K562 (cell line): ENCODE measurements around the gene EMP2. TPM values are rescaled to one million over a fixed set of nuclear protein-coding genes. Genes with fewer than 3 reads are reported as not detected.

ENCODE experiments used
- ATAC-seq: fragments of 200-7000 bp; cut with Tn5 transposase; 3 replicates; pipeline ENCODE4 v1.9.1; 2020; ENCODE audit warnings: moderate library complexity
- BruUV-seq: library from RNA; stranded (reverse); fragments of 400-500 nt; replicated peaks from 2 replicates; lab custom pipeline; 2021; lab: Mats Ljungman, UMichigan
- CTCF ChIA-PET: fragments of 300-600 bp; formaldehyde crosslinking; extraction: SDS; loops from one replicate; lab custom pipeline; 2021; ENCODE audit warnings: low intra/inter-chr PET ratio; lab: Yijun Ruan, JAX
- POLR2A ChIA-PET: fragments of 300-600, 350-650 bp; sonication (Branson Sonifier 250); formaldehyde crosslinking; extraction: SDS; loops from one replicate; lab custom pipeline; 2021; ENCODE audit warnings: antibody characterized with exemption, inconsistent platforms; lab: Yijun Ruan, JAX
- DNase-seq, 4 experiments: peaks; one replicate each; pipeline versions ENCODE4 v3.0.0 to v3.0.0-alpha.2; 2011 to 2018; ENCODE audit warnings: low spot score in 3 of 4, mixed read lengths in 3 of 4; ENCODE audit errors: extremely low read depth in 1 of 4
- FAIRE-seq: peaks from 2 replicates; lab custom pipeline; 2011; peaks lifted over from hg19 to GRCh38; lab: Jason Lieb, UNC
- H2AFZ ChIP-seq: 2 replicates; pipeline ENCODE4 v1.6.0; 2011; ENCODE audit warnings: low read depth, low read length, control low read depth, inconsistent platforms
- H3K27ac ChIP-seq: fragments of 200-600 bp; 3 replicates; pipeline ENCODE4 v1.8.0; 2011; ENCODE audit warnings: low read depth, mild to moderate bottlenecking, control low read depth, inconsistent platforms, low read length, moderate library complexity, mixed read lengths; ENCODE audit errors: extremely low read depth
- H3K27me3 ChIP-seq, 2 experiments: fragments of 300-600 bp in 1 of 2; 2 replicates in 1 of 2; 3 replicates in 1 of 2; pipeline versions ENCODE4 v1.6.0 to v1.8.0; 2011; ENCODE audit warnings: inconsistent platforms in 2 of 2, low read length in 2 of 2, mild to moderate bottlenecking in 1 of 2, mixed read lengths in 1 of 2, moderate library complexity in 1 of 2; ENCODE audit not compliant: control insufficient read depth in 2 of 2, insufficient read depth in 2 of 2
- H3K36me3 ChIP-seq: fragments of 300-600 bp; 3 replicates; pipeline ENCODE4 v1.8.0; 2011; ENCODE audit warnings: mild to moderate bottlenecking, low read length, inconsistent platforms; ENCODE audit not compliant: control insufficient read depth, insufficient read depth
- H3K4me1 ChIP-seq, 2 experiments: fragments of 200-600 bp in 1 of 2; replicated peaks in 1 of 2; 2 replicates in 1 of 2; 3 replicates in 1 of 2; pipeline versions ENCODE4 v1.5.1 to v1.8.0; 2011; ENCODE audit warnings: inconsistent platforms in 2 of 2, low read length in 2 of 2, mild to moderate bottlenecking in 1 of 2, mixed read lengths in 1 of 2, moderate library complexity in 1 of 2; ENCODE audit not compliant: control insufficient read depth in 2 of 2, insufficient read depth in 2 of 2
- H3K4me2 ChIP-seq: 2 replicates; pipeline ENCODE4 v1.6.1; 2011; ENCODE audit warnings: low read length, control low read depth, inconsistent platforms, mixed read lengths; ENCODE audit not compliant: insufficient read depth
- H3K4me3 ChIP-seq: fragments of 200-600 bp; sonication (generic), shearing (Covaris generic); 2 replicates; pipeline ENCODE4 v1.5.1; 2016; ENCODE audit warnings: control low read depth, inconsistent platforms
- H3K79me2 ChIP-seq: fragments of 200-600 bp; 3 replicates; pipeline ENCODE4 v1.8.0; 2011; ENCODE audit warnings: low read length, inconsistent platforms; ENCODE audit not compliant: control insufficient read depth, insufficient read depth
- H3K9ac ChIP-seq, 2 experiments: 2 replicates each; pipeline versions ENCODE4 v1.6.0 to v1.6.1; 2011; ENCODE audit warnings: low read depth in 2 of 2, low read length in 2 of 2, control low read depth in 1 of 2, inconsistent platforms in 1 of 2, mild to moderate bottlenecking in 1 of 2, mixed read lengths in 1 of 2; ENCODE audit not compliant: insufficient read depth in 1 of 2
- H3K9me1 ChIP-seq: one replicate; pipeline ENCODE4 v1.6.0; 2011; ENCODE audit warnings: inconsistent platforms, mild to moderate bottlenecking, low read length, moderate library complexity; ENCODE audit not compliant: control insufficient read depth, insufficient read depth
- H3K9me3 ChIP-seq: replicated peaks from 2 replicates; pipeline ENCODE4 v1.5.1; 2011; ENCODE audit warnings: low read depth, low read length, inconsistent platforms; ENCODE audit not compliant: control insufficient read depth, insufficient read depth
- H4K20me1 ChIP-seq: replicated peaks from 2 replicates; pipeline ENCODE4 v1.6.1; 2011; ENCODE audit warnings: low read length, inconsistent platforms, mixed read lengths; ENCODE audit not compliant: control insufficient read depth, insufficient read depth
- ATF7 ChIP-seq: fragments of 450-650 bp; IDR thresholded peaks from 2 replicates; pipeline ENCODE4 v1.7.1; 2014; ENCODE audit warnings: mild to moderate bottlenecking, moderate library complexity
- CEBPG ChIP-seq, 3 experiments: fragments of 200-800 bp in 1 of 3; sonication (Bioruptor generic) in 1 of 3; sonication (generic) in 1 of 3; formaldehyde crosslinking in 1 of 3; IDR thresholded peaks in 2 of 3; conservative IDR thresholded peaks in 1 of 3; 2 replicates each; pipeline versions ENCODE4 v1.6.1 to v1.8.0; 2016 to 2022; ENCODE audit warnings: missing compliant biosample characterization in 2 of 3, missing genetic modification characterization in 2 of 3, mild to moderate bottlenecking in 1 of 3, missing genetic modification reagents in 1 of 3
- DDX20 ChIP-seq: fragments of 450-650 bp; IDR thresholded peaks from 2 replicates; pipeline ENCODE4 v1.6.1; 2016; ENCODE audit warnings: missing genetic modification characterization, low read depth, mild to moderate bottlenecking, missing compliant biosample characterization, moderate library complexity
- ETV5 ChIP-seq: sonication (generic); formaldehyde crosslinking; IDR thresholded peaks from 2 replicates; pipeline ENCODE4 v1.4.0; 2020; ENCODE audit warnings: low read depth, mild to moderate bottlenecking, missing genetic modification reagents
- HEY1 ChIP-seq: fragments of 250-450 bp; sonication (Bioruptor Pico); IDR thresholded peaks from 2 replicates; pipeline ENCODE4 v1.5.0; 2020; ENCODE audit warnings: mild to moderate bottlenecking, moderate library complexity, borderline replicate concordance
- HIVEP1 ChIP-seq: fragments of 250-450 bp; sonication (Bioruptor Pico); IDR thresholded peaks from 2 replicates; pipeline ENCODE4 v1.4.0; 2020; ENCODE audit warnings: mild to moderate bottlenecking
- HMG20B ChIP-seq: fragments of 250-450 bp; sonication (Bioruptor Pico); IDR thresholded peaks from 2 replicates; pipeline ENCODE4 v1.5.0; 2021; ENCODE audit warnings: mild to moderate bottlenecking
- HNRNPLL ChIP-seq: fragments of 200-400 bp; formaldehyde crosslinking; IDR thresholded peaks from 2 replicates; pipeline ENCODE4 v1.6.1; 2017; ENCODE audit warnings: low read length, low read depth, mild to moderate bottlenecking; ENCODE audit not compliant: poor library complexity, severe bottlenecking
- JUND ChIP-seq, 2 experiments: IDR thresholded peaks; 2 replicates in 1 of 2; 3 replicates in 1 of 2; pipeline ENCODE4 v1.6.1; 2011; ENCODE audit warnings: borderline replicate concordance in 2 of 2, low read depth in 2 of 2, low read length in 2 of 2, improper control_type of control experiment in 1 of 2, missing biosample characterization in 1 of 2, missing genetic modification characterization in 1 of 2, missing genetic modification reagents in 1 of 2
- MCM5 ChIP-seq: fragments of 450-650 bp; IDR thresholded peaks from 2 replicates; pipeline ENCODE4 v1.6.1; 2016; ENCODE audit warnings: low read depth
- MTF1 ChIP-seq: fragments of 250-450 bp; sonication (Bioruptor Pico); IDR thresholded peaks from 2 replicates; pipeline ENCODE4 v1.9.0; 2021; ENCODE audit warnings: moderate library complexity, mild to moderate bottlenecking, inconsistent platforms, borderline replicate concordance
- POLR2H ChIP-seq: IDR thresholded peaks from 2 replicates; pipeline ENCODE4 v1.6.1; 2016; ENCODE audit warnings: missing genetic modification characterization, low read depth, mild to moderate bottlenecking, control low read depth, missing compliant biosample characterization, moderate library complexity
- TEAD1 ChIP-seq, 2 experiments: fragments of 450-650 bp in 1 of 2; sonication (generic) in 1 of 2; formaldehyde crosslinking; IDR thresholded peaks; 2 replicates each; pipeline versions ENCODE4 v1.4.0 to v1.8.0; 2020 to 2022; ENCODE audit warnings: mild to moderate bottlenecking in 2 of 2, missing genetic modification reagents in 1 of 2
- U2AF2 ChIP-seq: fragments of 200-400 bp; formaldehyde crosslinking; optimal IDR thresholded peaks from 2 replicates; pipeline ENCODE3; 2017; ENCODE audit warnings: low read depth, mild to moderate bottlenecking, low read length
- ZFX ChIP-seq: sonication (generic); formaldehyde crosslinking; IDR thresholded peaks from 2 replicates; pipeline ENCODE4 v1.8.0; 2022; ENCODE audit warnings: mild to moderate bottlenecking, missing genetic modification reagents, moderate library complexity
- ZNF217 ChIP-seq: sonication (generic); formaldehyde crosslinking; IDR thresholded peaks from 2 replicates; pipeline ENCODE4 v1.8.0; 2022; ENCODE audit warnings: mild to moderate bottlenecking, missing genetic modification reagents
- ZNF668 ChIP-seq: fragments of 250-450 bp; sonication (Bioruptor Pico); IDR thresholded peaks from 2 replicates; pipeline ENCODE4 v1.8.0; 2022; ENCODE audit warnings: mild to moderate bottlenecking, inconsistent platforms
- in situ Hi-C: fragments of 300-500 bp; cut with MboI; formaldehyde crosslinking; loops from 4 replicates; pipeline ENCODE4 v1.15.0; 2018; ENCODE audit warnings: inconsistent platforms, mixed read lengths
- intact Hi-C: fragments of 100-400 bp; cut with micrococcal nuclease; formaldehyde crosslinking; loops from 2 replicates; pipeline ENCODE4 v1.14.2; 2022
- polyA plus RNA-seq, 8 experiments: library from polyadenylated mRNA; depleted of rRNA in 4 of 8; stranded (reverse) in 5 of 8; unstranded in 3 of 8; fragments of >200 nt; fragmentation: Nextera tagmentation in 2 of 8; fragmentation: Illumina TruSeq in 1 of 8; extraction: Ambion mirVana in 2 of 8; extraction: Trizol in 1 of 8; gene quantifications; 2 replicates each; pipeline versions ENCODE4 v1.2.1 to v1.2.3, GENCODE V29; 2011 to 2014; ENCODE audit warnings: inconsistent platforms in 1 of 8, missing spikeins in 1 of 8
- total RNA-seq, 7 experiments: library from RNA; depleted of rRNA in 6 of 7; stranded (reverse); fragments of >200 nt in 6 of 7; fragmentation: Illumina TruSeq in 2 of 7; extraction: Trizol in 2 of 7; gene quantifications; 2 replicates each; pipeline versions ENCODE4 v1.2.1 to v1.2.3, GENCODE V29; 2011 to 2021; ENCODE audit warnings: low replicate concordance in 1 of 7
- TF ChIP-seq, protein P1 (sequence below): fragments of 250-450 bp; sonication (Bioruptor Pico); IDR thresholded peaks from 2 replicates; pipeline ENCODE4 v1.8.0; 2022; ENCODE audit warnings: moderate library complexity, mild to moderate bottlenecking, inconsistent platforms

Gene EMP2
- total and polyA plus RNA-seq, 9 of the 15 experiments (the other 6 are each of a cell fraction or from before 2014, with no cell fraction given), result 0.73 to 6.2 (median 3.1) TPM

- no peaks in the 10 kb centered on the region for H3K36me3 ChIP-seq
- no peaks in the 10 kb centered on the region for H3K79me2 ChIP-seq
- POLR2A ChIA-PET, result interaction anchor here (0.7 kb wide), 1 partner anchor 75 kb away, joined by 3 read pairs; no protein-coding TSS in a partner anchor
- no peak for FAIRE-seq
- CTCF ChIA-PET, result no interaction called here
- TF ChIP-seq, protein P1, sequence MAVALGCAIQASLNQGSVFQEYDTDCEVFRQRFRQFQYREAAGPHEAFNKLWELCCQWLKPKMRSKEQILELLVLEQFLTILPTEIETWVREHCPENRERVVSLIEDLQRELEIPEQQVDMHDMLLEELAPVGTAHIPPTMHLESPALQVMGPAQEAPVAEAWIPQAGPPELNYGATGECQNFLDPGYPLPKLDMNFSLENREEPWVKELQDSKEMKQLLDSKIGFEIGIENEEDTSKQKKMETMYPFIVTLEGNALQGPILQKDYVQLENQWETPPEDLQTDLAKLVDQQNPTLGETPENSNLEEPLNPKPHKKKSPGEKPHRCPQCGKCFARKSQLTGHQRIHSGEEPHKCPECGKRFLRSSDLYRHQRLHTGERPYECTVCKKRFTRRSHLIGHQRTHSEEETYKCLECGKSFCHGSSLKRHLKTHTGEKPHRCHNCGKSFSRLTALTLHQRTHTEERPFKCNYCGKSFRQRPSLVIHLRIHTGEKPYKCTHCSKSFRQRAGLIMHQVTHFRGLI, result no peak
- TF ChIP-seq ETV5 (no peak), HNRNPLL (no peak), JUND (IDR thresholded peaks at IDR 0.05; ENCODE audit: borderline replicate concordance, low read depth, low read length) (no peak), JUND (tag; IDR thresholded peaks at IDR 0.05; ENCODE audit: borderline replicate concordance, low read depth, low read length) (no peak), ZFX (no peak), CEBPG (CRISPR knock-in tag; IDR thresholded peaks at IDR 0.05) (no peak), CEBPG (tag; conservative IDR thresholded peaks at IDR 0.05 in 1 of 2, IDR thresholded peaks at IDR 0.05 in 1 of 2) (no peak), U2AF2 (no peak), MTF1 (no peak), HEY1 (CRISPR knock-in tag) (no peak), HMG20B (no peak), DDX20 (tag) (no peak), ATF7 (no peak), MCM5 (no peak), TEAD1 (CRISPR knock-in tag; IDR thresholded peaks at IDR 0.05) (no peak), ZNF668 (CRISPR knock-in tag) (no peak), HIVEP1 (CRISPR knock-in tag) (no peak), ZNF217 (no peak), POLR2H (no peak)
- H3K4me3 ChIP-seq, result no peak overlapping the region
- no peaks in the 10 kb centered on the region for H3K9me3 ChIP-seq
- peaks cover 2 to 19% of the 10 kb centered on the region in 2 experiments; a peak in 4 of 5 replicates for H3K4me1 ChIP-seq
- intact Hi-C loops, result no loop called here
- H2AFZ ChIP-seq, result no peak overlapping the region
- H3K4me2 ChIP-seq, result no peak overlapping the region
- in situ Hi-C loops, result no loop called here
- no peak for DNase-seq
- peaks cover 4 to 32% of the 10 kb centered on the region in 2 experiments; a peak in 4 of 5 replicates for H3K27me3 ChIP-seq
- no peak overlapping the region for H3K27ac ChIP-seq
- no peak overlapping the region for H3K9ac ChIP-seq
- BruUV-seq, result no TSS peak
- ATAC-seq, result no peak
- no peaks in the 10 kb centered on the region for H3K9me1 ChIP-seq
- no peaks in the 10 kb centered on the region; the same call in 1 of the 2 replicates for H4K20me1 ChIP-seq
Observed at GRCh38 chr16:10614685-10615084, 34.3 kb upstream of the EMP2 start.
